Coronary artery (tissue), 2 donors: ENCODE measurements around the gene WDFY1.

Source experiments
- DNase-seq: peaks from one replicate; pipeline ENCODE4 v3.0.0-alpha.2; 2017; ENCODE audit warnings: low spot score
- H3K27ac ChIP-seq, 2 donors: fragments of 200-600 bp; sonication (generic); one replicate each; pipeline ENCODE4 v1.5.1; 2016 to 2019
- H3K4me3 ChIP-seq: fragments of 200-600 bp; sonication (generic); 2 replicates; pipeline ENCODE4 v1.5.1; 2016; ENCODE audit warnings: mild to moderate bottlenecking, moderate library complexity
- CTCF ChIP-seq: fragments of 200-600 bp; sonication (generic); IDR thresholded peaks from one replicate; pipeline ENCODE4 v1.5.1; 2019; ENCODE audit warnings: antibody characterized with exemption

The WDFY1 gene

GRCh38 chr2:223905996-223906395 lies 39.1 kb downstream of the WDFY1 start:
- no peak for DNase-seq
- no peak overlapping the region for H3K4me3 ChIP-seq
- H3K27ac ChIP-seq = no peak overlapping the region
- TF ChIP-seq CTCF = no peak

- no peak overlapping the region for H3K27ac ChIP-seq
- DNase-seq = no peak
- H3K4me3 ChIP-seq = no peak overlapping the region
- TF ChIP-seq CTCF = no peak
These were observed 43.3 kb downstream of the WDFY1 start for GRCh38 chr2:223901854-223902253.

GRCh38 chr2:223901311-223901710 lies 43.8 kb downstream of the WDFY1 start:
- TF ChIP-seq CTCF = no peak
- no peak overlapping the region for H3K27ac ChIP-seq
- no peak for DNase-seq
- H3K4me3 ChIP-seq = no peak overlapping the region

- no peak for TF ChIP-seq CTCF
- no peak for DNase-seq
- no peak overlapping the region for H3K4me3 ChIP-seq
These were observed 44.6 kb downstream of the WDFY1 start for GRCh38 chr2:223900531-223900930.

GRCh38 chr2:223900066-223900465 lies 45.1 kb downstream of the WDFY1 start:
- no peak for TF ChIP-seq CTCF
- no peak for DNase-seq
- Histone ChIP-seq H3K27ac (no peak overlapping the region), H3K4me3 (no peak overlapping the region)

More at GRCh38 chr2:223900531-223900930, 44.6 kb downstream of the WDFY1 start:
- H3K27ac ChIP-seq = no peak overlapping the region

- no peak for TF ChIP-seq CTCF
- Histone ChIP-seq H3K4me3 (no peak overlapping the region), H3K27ac (no peak overlapping the region)
- no peak for DNase-seq
These were observed 47.3 kb downstream of the WDFY1 start for GRCh38 chr2:223897669-223898330.

GRCh38 chr2:223896833-223897311 lies 48.3 kb downstream of the WDFY1 start:
- H3K4me3 ChIP-seq = no peak overlapping the region
- TF ChIP-seq CTCF = no peak
- DNase-seq = no peak
- H3K27ac ChIP-seq = no peak overlapping the region
